PC-9 (cell line): ENCODE results near the gene KCNC3. TPM values are rescaled to one million over a fixed set of nuclear protein-coding genes. Genes with fewer than 3 reads are reported as not detected.

Source experiments
- BruUV-seq: library from RNA; stranded (reverse); fragments of 400-500 nt; replicated peaks from 2 replicates; lab custom pipeline; 2021; lab: Mats Ljungman, UMichigan
- CTCF ChIA-PET: fragments of 300-600 bp; sonication (Branson Sonifier 250); formaldehyde crosslinking; loops from one replicate; lab custom pipeline; 2022; ENCODE audit warnings: antibody characterized with exemption; lab: Charles Lee
- POLR2A ChIA-PET: fragments of 300-600 bp; sonication (Branson Sonifier 250); formaldehyde crosslinking; loops from one replicate; lab custom pipeline; 2022; ENCODE audit warnings: antibody characterized with exemption; ENCODE audit not compliant: unreplicated experiment; lab: Charles Lee
- DNase-seq, 2 experiments: peaks; one replicate each; pipeline versions ENCODE4 v3.0.0 to v3.0.0-alpha.2; 2015 to 2022; ENCODE audit warnings: mixed read lengths in 1 of 2
- H2AFZ ChIP-seq: fragments of 200-600 bp; sonication (generic); 2 replicates; pipeline ENCODE4 v1.8.1; 2017; ENCODE audit warnings: antibody characterized with exemption
- H3F3A ChIP-seq: fragments of 200-600 bp; sonication (generic); 2 replicates; pipeline ENCODE4 v1.8.1; 2017; ENCODE audit warnings: antibody characterized with exemption, mild to moderate bottlenecking, low read depth; ENCODE audit not compliant: insufficient read depth
- H3K27ac ChIP-seq: fragments of 200-600 bp; sonication (generic); 2 replicates; pipeline ENCODE4 v1.6.1; 2016; ENCODE audit warnings: mixed run types
- H3K27me3 ChIP-seq: fragments of 200-600 bp; sonication (generic); 2 replicates; pipeline ENCODE4 v1.6.1; 2016; ENCODE audit warnings: low read depth, mixed run types; ENCODE audit not compliant: insufficient read depth
- H3K36me3 ChIP-seq: fragments of 200-600 bp; sonication (generic); 2 replicates; pipeline ENCODE4 v1.6.1; 2016; ENCODE audit warnings: low read depth, mixed run types
- H3K4me1 ChIP-seq: fragments of 200-600 bp; sonication (generic); replicated peaks from 2 replicates; pipeline ENCODE4 v1.6.1; 2016; ENCODE audit warnings: mixed run types; ENCODE audit not compliant: insufficient read depth
- H3K4me2 ChIP-seq: fragments of 200-600 bp; sonication (generic); 2 replicates; pipeline ENCODE4 v1.6.1; 2017; ENCODE audit warnings: mixed run types
- H3K4me3 ChIP-seq: fragments of 200-600 bp; sonication (generic); 2 replicates; pipeline ENCODE4 v1.6.1; 2016; ENCODE audit warnings: mixed run types
- H3K79me2 ChIP-seq: fragments of 200-600 bp; sonication (generic); 2 replicates; pipeline ENCODE4 v1.6.1; 2017; ENCODE audit warnings: low read depth, mixed run types
- H3K9me2 ChIP-seq: fragments of 200-600 bp; sonication (generic); 2 replicates; pipeline ENCODE4 v1.8.1; 2017; ENCODE audit warnings: mild to moderate bottlenecking; ENCODE audit not compliant: insufficient read depth
- H3K9me3 ChIP-seq: fragments of 200-600 bp; sonication (generic); 2 replicates; pipeline ENCODE4 v1.8.1; 2016; ENCODE audit warnings: low read depth; ENCODE audit not compliant: insufficient read depth
- H4K20me1 ChIP-seq: fragments of 200-600 bp; sonication (generic); 2 replicates; pipeline ENCODE4 v1.8.1; 2017; ENCODE audit not compliant: insufficient read depth
- EZH2 ChIP-seq: fragments of 200-600 bp; sonication (generic); IDR thresholded peaks from 2 replicates; pipeline ENCODE4 v1.8.0; 2017; ENCODE audit warnings: antibody characterized with exemption, low read depth
- intact Hi-C: fragments of 100-400 bp; cut with micrococcal nuclease; formaldehyde crosslinking; loops from one replicate; pipeline ENCODE4 v1.10.0; 2022; ENCODE audit not compliant: unreplicated experiment
- total RNA-seq: library from RNA; stranded (reverse); gene quantifications from 2 replicates; pipeline ENCODE4 v1.2.3, GENCODE V29; 2021
- TF ChIP-seq, protein P1 (sequence below): fragments of 200-600 bp; sonication (generic); conservative IDR thresholded peaks from 2 replicates; pipeline ENCODE4 v1.6.1; 2017; ENCODE audit warnings: mixed run types, antibody characterized with exemption, mild to moderate bottlenecking, moderate library complexity

Gene KCNC3
- total RNA-seq, 1 experiment from 2014 or later: 9.0 TPM

DNA sequence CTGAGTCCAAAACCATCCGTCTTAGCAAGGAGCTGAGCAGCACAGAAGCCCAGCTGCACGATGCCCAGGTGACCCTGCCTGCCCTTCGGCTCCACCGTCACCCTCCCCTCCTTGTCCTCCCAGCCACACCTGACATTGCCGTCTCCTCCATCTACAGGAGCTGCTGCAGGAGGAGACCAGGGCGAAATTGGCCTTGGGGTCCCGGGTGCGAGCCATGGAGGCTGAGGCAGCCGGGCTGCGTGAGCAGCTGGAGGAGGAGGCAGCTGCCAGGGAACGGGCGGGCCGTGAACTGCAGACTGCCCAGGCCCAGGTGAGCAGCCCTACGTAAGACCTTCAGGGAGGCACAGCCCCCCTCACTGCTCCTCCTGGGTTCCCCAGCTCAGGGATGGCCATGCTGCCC lies 49.1 kb downstream of the KCNC3 start:
- Histone ChIP-seq H3K4me2 (no peak overlapping the region), H3K79me2 (no peaks in the 10 kb centered on the region), H3K9me2 (no peaks in the 10 kb centered on the region), H4K20me1 (peaks cover 5% of the 10 kb centered on the region; the same call in 1 of the 2 replicates), H3K4me1 (no peaks in the 10 kb centered on the region), H3K27me3 (no peaks in the 10 kb centered on the region), H3K9me3 (no peaks in the 10 kb centered on the region; the same call in 1 of the 2 replicates), H3K27ac (no peak overlapping the region), H3K36me3 (peaks cover 32% of the 10 kb centered on the region), H2AFZ (no peak overlapping the region), H3K4me3 (no peak overlapping the region), H3F3A (no peaks in the 10 kb centered on the region; the same call in 1 of the 2 replicates)
- TF ChIP-seq EZH2: no peak
- intact Hi-C loops: no loop called here
- CTCF ChIA-PET: no interaction called here
- POLR2A ChIA-PET: no interaction called here
- BruUV-seq: no TSS peak
- no peak for DNase-seq

DNA sequence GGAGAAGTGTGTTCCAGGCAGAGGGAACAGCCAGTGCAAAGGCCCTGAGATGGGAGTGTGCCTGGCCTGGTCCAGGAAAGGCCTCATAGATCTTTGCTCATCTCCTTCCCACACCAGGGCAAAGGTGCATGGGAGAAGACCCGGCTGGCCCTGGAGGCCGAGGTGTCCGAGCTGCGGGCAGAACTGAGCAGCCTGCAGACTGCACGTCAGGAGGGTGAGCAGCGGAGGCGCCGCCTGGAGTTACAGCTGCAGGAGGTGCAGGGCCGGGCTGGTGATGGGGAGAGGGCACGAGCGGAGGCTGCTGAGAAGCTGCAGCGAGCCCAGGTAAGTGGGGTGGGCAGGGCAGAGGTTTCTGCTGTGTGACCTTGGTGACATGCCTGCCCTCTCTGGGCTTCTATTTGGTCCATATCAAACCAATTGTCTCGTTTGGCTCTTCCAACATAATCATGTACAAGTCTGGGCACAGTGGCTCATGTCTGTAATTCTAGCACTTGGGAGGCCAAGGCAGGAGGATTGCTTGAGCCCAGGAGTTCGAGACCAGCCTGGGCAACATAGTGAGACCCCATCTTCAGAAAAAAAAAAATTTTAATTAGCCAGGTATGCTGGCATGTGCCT lies 51.1 kb downstream of the KCNC3 start:
- no peak overlapping the region for H3K4me2 ChIP-seq
- no peaks in the 10 kb centered on the region for H3K4me1 ChIP-seq
- no peaks in the 10 kb centered on the region for H3K9me2 ChIP-seq
- no peaks in the 10 kb centered on the region for H3K9me3 ChIP-seq
- H3F3A ChIP-seq: no peaks in the 10 kb centered on the region; the same call in 1 of the 2 replicates
- no peaks in the 10 kb centered on the region; the same call in 1 of the 2 replicates for H4K20me1 ChIP-seq
- ChIA-PET POLR2A (no interaction called here), CTCF (no interaction called here)
- H3K27ac ChIP-seq: no peak overlapping the region
- H3K27me3 ChIP-seq: no peaks in the 10 kb centered on the region
- H3K79me2 ChIP-seq: no peaks in the 10 kb centered on the region
- no peak overlapping the region for H3K4me3 ChIP-seq
- H3K36me3 ChIP-seq: peaks cover 20% of the 10 kb centered on the region
- H2AFZ ChIP-seq: no peak overlapping the region
- TF ChIP-seq EZH2: no peak
- TF ChIP-seq, protein P1, sequence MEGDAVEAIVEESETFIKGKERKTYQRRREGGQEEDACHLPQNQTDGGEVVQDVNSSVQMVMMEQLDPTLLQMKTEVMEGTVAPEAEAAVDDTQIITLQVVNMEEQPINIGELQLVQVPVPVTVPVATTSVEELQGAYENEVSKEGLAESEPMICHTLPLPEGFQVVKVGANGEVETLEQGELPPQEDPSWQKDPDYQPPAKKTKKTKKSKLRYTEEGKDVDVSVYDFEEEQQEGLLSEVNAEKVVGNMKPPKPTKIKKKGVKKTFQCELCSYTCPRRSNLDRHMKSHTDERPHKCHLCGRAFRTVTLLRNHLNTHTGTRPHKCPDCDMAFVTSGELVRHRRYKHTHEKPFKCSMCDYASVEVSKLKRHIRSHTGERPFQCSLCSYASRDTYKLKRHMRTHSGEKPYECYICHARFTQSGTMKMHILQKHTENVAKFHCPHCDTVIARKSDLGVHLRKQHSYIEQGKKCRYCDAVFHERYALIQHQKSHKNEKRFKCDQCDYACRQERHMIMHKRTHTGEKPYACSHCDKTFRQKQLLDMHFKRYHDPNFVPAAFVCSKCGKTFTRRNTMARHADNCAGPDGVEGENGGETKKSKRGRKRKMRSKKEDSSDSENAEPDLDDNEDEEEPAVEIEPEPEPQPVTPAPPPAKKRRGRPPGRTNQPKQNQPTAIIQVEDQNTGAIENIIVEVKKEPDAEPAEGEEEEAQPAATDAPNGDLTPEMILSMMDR: no peak
- no TSS peak for BruUV-seq
- no peak for DNase-seq
- intact Hi-C loops: no loop called here

DNA sequence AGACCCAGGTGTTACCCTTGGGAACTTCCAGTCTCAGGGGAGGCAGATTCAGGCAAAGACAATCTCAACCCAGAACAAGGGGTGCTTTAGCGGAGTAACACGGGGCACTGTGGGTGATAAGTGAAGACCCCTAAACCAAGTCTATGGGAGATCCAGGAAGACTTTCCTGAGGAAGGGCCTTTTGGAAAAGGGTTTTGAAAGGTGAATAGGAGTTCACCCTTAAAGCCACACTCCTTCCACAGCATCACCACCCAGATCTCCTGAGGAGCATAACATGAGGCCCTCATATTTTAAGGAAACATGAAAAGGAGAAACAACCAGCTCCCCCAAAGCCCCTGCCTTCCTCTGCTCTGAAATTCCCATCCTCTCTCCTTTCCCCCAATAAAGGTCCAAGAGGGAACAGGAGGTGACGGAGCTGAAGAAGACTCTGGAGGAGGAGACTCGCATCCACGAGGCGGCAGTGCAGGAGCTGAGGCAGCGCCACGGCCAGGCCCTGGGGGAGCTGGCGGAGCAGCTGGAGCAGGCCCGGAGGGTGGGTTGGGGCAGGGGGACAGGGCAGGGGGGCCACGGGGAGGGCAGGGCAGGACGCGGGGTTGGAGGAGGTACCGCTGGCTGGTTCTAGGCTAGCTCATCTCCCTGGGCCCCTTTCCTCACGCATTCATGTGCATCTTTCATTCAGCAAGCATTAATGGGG lies 52.7 kb downstream of the KCNC3 start:
- Histone ChIP-seq H3K36me3 (peaks cover 14% of the 10 kb centered on the region), H4K20me1 (peaks cover 3% of the 10 kb centered on the region; the same call in 1 of the 2 replicates), H3K9me2 (no peaks in the 10 kb centered on the region), H3K27ac (no peak overlapping the region), H3F3A (no peaks in the 10 kb centered on the region), H3K4me1 (no peaks in the 10 kb centered on the region), H3K27me3 (no peaks in the 10 kb centered on the region), H3K4me3 (no peak overlapping the region), H2AFZ (no peak overlapping the region), H3K9me3 (no peaks in the 10 kb centered on the region), H3K4me2 (no peak overlapping the region), H3K79me2 (no peaks in the 10 kb centered on the region)
- ChIA-PET CTCF (interaction anchor here (0.6 kb wide), 1 partner anchor 153 kb away, joined by 3 read pairs; no protein-coding TSS in a partner anchor), POLR2A (no interaction called here)
- no peak for DNase-seq
- TF ChIP-seq, protein P1: no peak
- no peak for TF ChIP-seq EZH2
- no TSS peak for BruUV-seq
- intact Hi-C loops: no loop called here
